AG08395 (cell line): ENCODE measurements around the gene ECHS1.
"Not testable (repeated sequence)": the region's sequence is repeated elsewhere in the genome, so short reads cannot be mapped to it uniquely, and the experiment has no call there.

Experiments used
- DNase-seq: peaks from one replicate; pipeline ENCODE4 v3.0.0; 2012; ENCODE audit warnings: mixed read lengths, low spot score

ECHS1 gene

GRCh38 chr10:133324198-133324792 is 48.9 kb downstream of the ECHS1 start:
- no peak for DNase-seq

DNA sequence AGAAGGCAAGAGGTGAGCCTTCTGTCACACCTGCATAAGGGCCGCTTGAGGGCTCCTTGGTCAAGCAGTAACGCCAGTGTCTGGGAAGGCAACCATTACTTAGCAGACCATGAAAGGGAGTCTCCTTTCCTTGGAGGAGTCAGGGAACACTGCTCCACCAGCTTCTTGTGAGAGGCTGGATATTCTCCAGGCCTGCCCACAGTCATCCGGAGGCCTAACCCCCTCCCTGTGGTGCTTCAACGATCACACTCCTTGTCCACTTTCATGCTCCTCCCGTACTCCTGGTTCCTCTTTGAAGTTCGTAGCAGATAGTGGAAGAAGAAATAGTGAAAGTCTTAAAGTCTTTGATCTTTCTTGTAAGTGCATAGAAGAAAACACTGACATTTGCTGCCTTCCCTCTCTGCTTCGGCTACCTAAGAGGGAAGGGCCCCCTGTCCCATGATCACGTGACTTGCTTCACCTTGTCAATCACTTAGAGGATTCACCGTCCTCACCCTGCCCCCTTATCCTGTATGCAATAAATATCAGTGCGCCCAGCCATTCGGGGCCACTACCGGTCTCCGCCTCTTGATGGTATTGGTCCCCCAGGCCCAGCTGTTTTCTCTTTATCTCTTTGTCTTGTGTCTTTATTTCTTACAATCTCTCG is 51.0 kb downstream of the ECHS1 start:
- not testable (repeated sequence) for DNase-seq

GRCh38 chr10:133320852-133321422 is 52.2 kb downstream of the ECHS1 start:
- not testable (repeated sequence) for DNase-seq

GRCh38 chr10:133318494-133319127 is 54.5 kb downstream of the ECHS1 start:
- peak; percentile 65 for DNase-seq

- no peak for DNase-seq
Observed at GRCh38 chr10:133316732-133317131, 56.4 kb downstream of the ECHS1 start.

GRCh38 chr10:133316266-133316665 is 56.9 kb downstream of the ECHS1 start:
- no peak for DNase-seq

DNA sequence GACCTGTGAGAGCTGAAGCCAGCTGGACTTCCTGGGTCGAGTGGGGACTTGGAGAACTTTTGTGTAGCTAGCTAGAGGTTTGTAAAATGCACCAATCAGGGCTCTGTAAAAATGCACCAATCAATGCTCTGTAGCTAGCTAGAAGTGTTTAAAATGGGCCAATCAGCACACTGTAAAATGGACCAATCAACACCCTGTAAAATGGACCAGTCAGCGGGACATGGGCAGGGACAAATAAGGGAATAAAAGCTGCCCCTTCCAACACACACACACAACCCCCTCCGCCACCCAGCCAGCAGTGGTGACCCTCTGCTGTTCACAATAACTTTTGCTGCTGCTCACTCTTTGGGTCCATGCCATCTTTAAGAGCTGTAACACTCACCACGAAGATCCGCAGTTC is 57.3 kb downstream of the ECHS1 start:
- no peak for DNase-seq

- no peak for DNase-seq
Observed at GRCh38 chr10:133314911-133315310, 58.2 kb downstream of the ECHS1 start.

- DNase-seq: no peak
Observed at GRCh38 chr10:133313192-133313591, 60.0 kb downstream of the ECHS1 start.

DNA sequence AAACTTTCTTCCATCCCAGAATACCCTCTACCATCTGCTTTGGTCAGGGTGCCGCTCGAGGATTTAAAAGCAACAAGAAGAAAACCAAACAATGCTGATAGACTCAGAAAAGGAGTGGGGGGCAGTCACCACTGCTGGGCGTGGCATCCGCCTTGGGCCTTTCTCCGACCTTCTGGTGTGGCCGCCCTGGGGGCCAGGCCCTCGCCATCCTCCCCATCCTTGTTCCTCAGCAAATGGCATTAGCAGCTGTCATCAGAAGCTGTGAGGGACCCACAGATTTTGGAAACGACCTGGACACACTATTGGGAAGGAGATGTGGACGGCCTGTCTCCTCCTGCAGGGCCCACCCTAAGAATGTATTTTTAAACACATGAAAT is 60.4 kb downstream of the ECHS1 start:
- DNase-seq: no peak
